Measurements from ENCODE around the gene MEIS2.

Gene MEIS2

GRCh38 chr15:37004981-37005735, 95.2 kb downstream of the MEIS2 start:
- TF ChIP-seq, protein P1, sequence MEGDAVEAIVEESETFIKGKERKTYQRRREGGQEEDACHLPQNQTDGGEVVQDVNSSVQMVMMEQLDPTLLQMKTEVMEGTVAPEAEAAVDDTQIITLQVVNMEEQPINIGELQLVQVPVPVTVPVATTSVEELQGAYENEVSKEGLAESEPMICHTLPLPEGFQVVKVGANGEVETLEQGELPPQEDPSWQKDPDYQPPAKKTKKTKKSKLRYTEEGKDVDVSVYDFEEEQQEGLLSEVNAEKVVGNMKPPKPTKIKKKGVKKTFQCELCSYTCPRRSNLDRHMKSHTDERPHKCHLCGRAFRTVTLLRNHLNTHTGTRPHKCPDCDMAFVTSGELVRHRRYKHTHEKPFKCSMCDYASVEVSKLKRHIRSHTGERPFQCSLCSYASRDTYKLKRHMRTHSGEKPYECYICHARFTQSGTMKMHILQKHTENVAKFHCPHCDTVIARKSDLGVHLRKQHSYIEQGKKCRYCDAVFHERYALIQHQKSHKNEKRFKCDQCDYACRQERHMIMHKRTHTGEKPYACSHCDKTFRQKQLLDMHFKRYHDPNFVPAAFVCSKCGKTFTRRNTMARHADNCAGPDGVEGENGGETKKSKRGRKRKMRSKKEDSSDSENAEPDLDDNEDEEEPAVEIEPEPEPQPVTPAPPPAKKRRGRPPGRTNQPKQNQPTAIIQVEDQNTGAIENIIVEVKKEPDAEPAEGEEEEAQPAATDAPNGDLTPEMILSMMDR (IDR thresholded peaks at IDR 0.05; ENCODE audit: low read depth, low read length): no peak
- no peak for DNase-seq (ENCODE audit: low read depth in 2 of 2)
- no peak overlapping the region for H3K4me3 ChIP-seq (replicated peaks in 1 of 2; ENCODE audit: low read depth in 2 of 2, low read length in 2 of 2)

- H3K4me3 ChIP-seq (replicated peaks in 1 of 2; ENCODE audit: low read depth in 2 of 2, low read length in 2 of 2): no peak overlapping the region
- DNase-seq (ENCODE audit: low read depth in 2 of 2): no peak
- TF ChIP-seq, protein P1 (IDR thresholded peaks at IDR 0.05; ENCODE audit: low read depth, low read length): no peak
Observed at GRCh38 chr15:37004373-37004869, 95.9 kb downstream of the MEIS2 start.

DNA sequence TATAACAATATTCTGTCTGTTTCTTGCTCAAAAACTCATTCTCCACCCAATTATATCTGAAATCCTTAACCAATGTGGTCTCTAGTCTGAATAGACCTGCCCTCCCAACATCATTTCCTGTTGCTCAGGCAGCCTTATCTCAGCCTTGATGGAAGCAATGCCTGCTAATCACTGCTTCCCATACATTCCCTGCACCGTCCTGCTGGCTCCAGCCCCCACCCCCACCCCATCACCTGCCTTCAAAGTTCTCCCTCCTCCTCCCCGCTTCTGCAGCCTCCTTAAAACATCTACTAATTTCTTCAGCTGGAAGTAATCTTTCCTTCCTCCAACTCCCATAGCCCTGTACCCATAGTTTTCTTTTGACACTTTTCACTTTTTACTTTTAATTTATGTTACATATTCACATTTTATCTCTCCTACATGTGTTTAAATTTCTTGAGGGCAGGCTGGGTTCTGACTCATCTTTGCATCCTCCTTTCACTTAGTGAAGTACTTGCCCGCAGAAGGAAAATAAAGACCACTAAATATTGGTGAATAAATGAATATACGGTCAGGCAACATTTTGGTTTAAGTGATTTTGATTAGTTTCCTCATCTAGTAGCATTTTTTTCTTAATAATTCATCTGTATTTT, 98.2 kb downstream of the MEIS2 start:
- no peak for DNase-seq (ENCODE audit: low read depth in 2 of 2)
- TF ChIP-seq, protein P1 (IDR thresholded peaks at IDR 0.05; ENCODE audit: low read depth, low read length): no peak
- H3K4me3 ChIP-seq (replicated peaks in 1 of 2; ENCODE audit: low read depth in 2 of 2, low read length in 2 of 2): no peak overlapping the region

- TF ChIP-seq, protein P1 (IDR thresholded peaks at IDR 0.05; ENCODE audit: low read depth, low read length): no peak
- H3K4me3 ChIP-seq (replicated peaks in 1 of 2; ENCODE audit: low read depth in 2 of 2, low read length in 2 of 2): no peak overlapping the region
- DNase-seq (ENCODE audit: low read depth in 2 of 2): no peak
Observed at GRCh38 chr15:37001417-37001816, 98.9 kb downstream of the MEIS2 start.

- H3K4me3 ChIP-seq (replicated peaks in 1 of 2; ENCODE audit: low read depth in 2 of 2, low read length in 2 of 2): no peak overlapping the region
- DNase-seq (ENCODE audit: low read depth in 2 of 2): no peak
- TF ChIP-seq, protein P1 (IDR thresholded peaks at IDR 0.05; ENCODE audit: low read depth, low read length): no peak
Observed at GRCh38 chr15:36999778-37000177, 100.6 kb downstream of the MEIS2 start.

- no peak for DNase-seq (ENCODE audit: low read depth in 2 of 2)
- TF ChIP-seq, protein P1 (IDR thresholded peaks at IDR 0.05; ENCODE audit: low read depth, low read length): no peak
- H3K4me3 ChIP-seq (replicated peaks in 1 of 2; ENCODE audit: low read depth in 2 of 2, low read length in 2 of 2): no peak overlapping the region
Observed at GRCh38 chr15:36996538-36997181, 103.7 kb downstream of the MEIS2 start.
